ENCODE measurements around the gene MS4A15.
A peak's percentile ranks its signal among the peaks of the same experiment; 100 is the strongest.
"Not testable (repeated sequence)": the region's sequence is repeated elsewhere in the genome, so short reads cannot be mapped to it uniquely, and the experiment has no call there.

MS4A15 gene

GRCh38 chr11:60754887-60755286 lies 1.8 kb upstream of the MS4A15 start:
- no peak for DNase-seq (ENCODE audit: low read depth in 3 of 3)

DNA sequence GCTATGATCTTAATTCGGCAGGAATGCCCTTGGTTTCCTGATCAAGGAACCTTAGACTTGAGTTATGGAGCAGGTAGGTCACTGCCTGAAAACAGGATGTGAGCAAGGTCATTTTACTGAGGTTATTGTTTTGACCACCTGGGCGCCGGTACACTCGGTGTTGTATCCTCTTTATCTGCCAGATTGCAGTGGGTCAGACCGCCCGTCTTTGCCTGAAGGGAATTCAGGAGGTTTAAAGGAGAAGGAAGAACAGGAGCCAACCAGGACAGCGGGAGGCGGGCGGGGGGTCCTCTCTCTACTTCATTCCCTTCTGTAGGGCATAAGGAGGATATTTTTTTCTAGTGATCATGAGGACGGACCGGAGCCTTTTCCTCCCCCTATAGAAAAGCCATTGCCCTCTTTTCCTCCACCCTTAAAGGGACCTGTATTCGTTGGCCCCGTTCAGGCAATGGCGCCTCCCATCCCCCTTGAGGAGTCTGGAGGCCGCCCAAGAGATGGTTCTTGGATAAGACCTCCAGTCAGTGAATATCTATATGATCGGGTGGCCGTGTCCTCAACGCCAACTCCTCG lies 649 bp downstream of the MS4A15 start:
- DNase-seq (ENCODE audit: low read depth in 3 of 3), result no peak

DNA sequence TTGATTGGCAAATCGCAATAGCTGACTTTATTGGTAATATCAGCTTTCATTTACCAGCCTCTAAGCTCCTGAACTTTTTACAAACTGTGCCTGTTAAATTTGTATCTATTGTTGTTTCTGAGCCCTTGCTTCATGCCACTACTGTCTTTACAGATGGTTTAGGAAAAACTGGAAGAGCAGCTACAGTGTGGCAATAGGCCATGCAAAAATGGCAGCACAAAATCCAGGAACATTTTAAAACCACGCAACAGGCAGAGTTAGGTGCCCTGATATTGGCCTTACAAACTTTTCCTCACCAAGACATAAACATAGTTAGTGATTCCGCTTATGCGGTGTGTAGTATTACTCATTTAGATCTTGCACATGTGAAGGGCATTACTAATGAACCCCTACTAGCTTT lies 2.0 kb downstream of the MS4A15 start:
- DNase-seq (ENCODE audit: low read depth in 3 of 3), result not testable (repeated sequence)

- not testable (repeated sequence) for DNase-seq (ENCODE audit: low read depth in 3 of 3)
Measured at GRCh38 chr11:60759438-60760225, 3.0 kb downstream of the MS4A15 start.

GRCh38 chr11:60761436-60762190 lies 4.9 kb downstream of the MS4A15 start:
- DNase-seq (ENCODE audit: low read depth in 3 of 3), result no peak

GRCh38 chr11:60762851-60763691 lies 6.4 kb downstream of the MS4A15 start:
- DNase-seq (ENCODE audit: low read depth in 3 of 3), result no peak

GRCh38 chr11:60763692-60764369 lies 7.2 kb downstream of the MS4A15 start:
- DNase-seq (ENCODE audit: low read depth in 3 of 3), result no peak

DNA sequence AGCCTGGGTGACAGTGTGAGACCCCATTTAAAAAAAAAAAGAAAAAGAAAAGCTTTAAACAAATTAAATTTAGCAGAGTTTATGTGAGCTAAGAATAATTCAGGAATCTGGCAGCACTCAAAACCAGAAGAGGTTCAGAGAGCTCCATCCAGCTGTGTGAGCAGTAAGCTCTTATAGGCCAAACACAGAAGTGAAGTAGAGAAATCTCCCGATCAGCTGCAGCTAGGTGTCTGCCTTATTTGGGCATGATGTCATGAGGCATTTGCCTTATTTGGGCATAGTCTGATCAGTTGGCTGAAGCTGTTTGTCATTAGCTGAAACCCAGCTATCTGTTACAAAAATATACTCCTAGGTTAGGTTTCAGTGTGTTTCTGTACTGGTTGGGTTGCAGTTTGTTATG lies 8.2 kb downstream of the MS4A15 start:
- DNase-seq (ENCODE audit: low read depth in 3 of 3), result no peak

GRCh38 chr11:60765355-60765754 lies 8.7 kb downstream of the MS4A15 start:
- no peak for DNase-seq (ENCODE audit: low read depth in 3 of 3)

GRCh38 chr11:60766547-60766946 lies 9.9 kb downstream of the MS4A15 start:
- no peak for DNase-seq (ENCODE audit: low read depth in 3 of 3)

- peak in 1 of 3 experiments; percentile 31 for DNase-seq (ENCODE audit: low read depth in 3 of 3)
Measured at GRCh38 chr11:60767388-60767811, 10.7 kb downstream of the MS4A15 start.

- DNase-seq (ENCODE audit: low read depth in 3 of 3), result no peak
Measured at GRCh38 chr11:60768202-60768601, 11.5 kb downstream of the MS4A15 start.

GRCh38 chr11:60769273-60769672 lies 12.6 kb downstream of the MS4A15 start:
- DNase-seq (ENCODE audit: low read depth in 3 of 3), result no peak

GRCh38 chr11:60769811-60770210 lies 13.1 kb downstream of the MS4A15 start:
- no peak for DNase-seq (ENCODE audit: low read depth in 3 of 3)

DNA sequence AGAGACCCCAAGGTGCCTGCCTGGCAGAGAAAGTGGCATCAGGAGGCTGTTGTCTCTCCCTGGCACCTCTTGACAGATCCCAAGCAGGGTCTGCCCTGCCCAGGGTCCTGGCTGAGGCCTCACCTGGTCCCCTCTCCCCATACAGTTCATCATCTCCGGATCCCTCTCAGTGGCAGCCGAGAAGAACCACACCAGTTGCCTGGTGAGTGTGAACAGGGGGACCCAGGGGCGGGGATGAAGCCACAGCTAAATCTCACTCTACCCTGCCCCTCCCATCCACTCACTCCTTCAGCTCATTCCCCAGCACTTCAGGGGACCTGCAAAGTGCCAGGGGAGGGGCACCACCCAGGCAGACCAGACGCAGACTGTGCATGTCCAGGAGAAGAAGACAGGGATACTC lies 14.5 kb downstream of the MS4A15 start:
- no peak for DNase-seq (ENCODE audit: low read depth in 3 of 3)

GRCh38 chr11:60771879-60772525 lies 15.3 kb downstream of the MS4A15 start:
- DNase-seq (ENCODE audit: low read depth in 3 of 3), result no peak

DNA sequence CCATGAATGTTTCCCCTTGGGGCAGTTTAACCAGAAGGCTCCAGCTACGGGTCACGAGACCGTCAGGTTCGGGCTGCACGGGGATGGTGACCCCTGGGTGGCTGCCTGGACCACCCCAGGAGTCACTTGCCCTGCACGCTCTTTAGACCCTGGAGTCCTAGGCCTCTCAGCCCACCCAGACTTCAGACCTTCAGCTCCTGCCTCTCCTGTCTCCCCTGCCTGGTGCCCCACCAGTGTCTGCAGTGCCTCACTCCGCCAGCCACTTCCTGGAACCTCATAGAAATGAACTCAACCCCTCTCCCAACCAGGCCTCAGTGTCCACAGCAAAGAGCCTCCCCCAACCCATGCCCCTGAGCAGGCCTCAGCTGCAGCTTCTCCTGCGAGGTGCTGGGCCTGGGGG lies 16.0 kb downstream of the MS4A15 start:
- no peak for DNase-seq (ENCODE audit: low read depth in 3 of 3)

- DNase-seq (ENCODE audit: low read depth in 3 of 3), result no peak
Measured at GRCh38 chr11:60774726-60775125, 18.1 kb downstream of the MS4A15 start.

GRCh38 chr11:60775420-60775961 lies 18.8 kb downstream of the MS4A15 start:
- peak; percentile 69 to 79 (median 74) for DNase-seq (ENCODE audit: low read depth in 3 of 3)

- no peak for DNase-seq (ENCODE audit: low read depth in 3 of 3)
Measured at GRCh38 chr11:60776167-60776566, 19.5 kb downstream of the MS4A15 start.

All from stimulated activated CD4-positive, alpha-beta T cell treated with anti-CD3 and anti-CD28 coated beads, TNF-alpha, amount 100 ng/mL, for 24 hours (primary cell).